Activated naive CD4-positive, alpha-beta T cell treated with anti-CD3 and anti-CD28 coated beads, Interleukin-2, amount 10 ng/mL, durations not matched to agents 7 days and 5 days (primary cell): Measurements from ENCODE around the gene FGF2.
"Not testable (repeated sequence)": the region's sequence is repeated elsewhere in the genome, so short reads cannot be mapped to it uniquely, and the experiment has no call there.

Experiments
- CTCF ChIA-PET: fragments of 350-600 bp; sonication (Branson Sonifier 250); formaldehyde crosslinking; loops from one replicate; lab custom pipeline; 2021; ENCODE audit warnings: antibody characterized with exemption; lab: Charles Lee
- DNase-seq: peaks from one replicate; pipeline ENCODE4 v3.0.0-alpha.2; 2020
- H3K27ac Mint-ChIP-seq: one replicate; pipeline ENCODE4 v1.8.0; 2021; ENCODE audit warnings: mild to moderate bottlenecking, moderate library complexity, mixed read lengths
- H3K27me3 Mint-ChIP-seq: one replicate; pipeline ENCODE4 v1.8.0; 2021; ENCODE audit warnings: mild to moderate bottlenecking, mixed read lengths
- H3K36me3 Mint-ChIP-seq: one replicate; pipeline ENCODE4 v1.8.0; 2021; ENCODE audit warnings: mixed read lengths
- H3K4me1 Mint-ChIP-seq: one replicate; pipeline ENCODE4 v1.8.0; 2021; ENCODE audit warnings: mixed read lengths
- H3K4me3 Mint-ChIP-seq: one replicate; pipeline ENCODE4 v1.8.0; 2021; ENCODE audit warnings: mild to moderate bottlenecking, moderate library complexity, mixed read lengths
- H3K9me3 Mint-ChIP-seq: one replicate; pipeline ENCODE4 v1.8.0; 2021; ENCODE audit warnings: mixed read lengths

FGF2 gene

GRCh38 chr4:122797405-122798094 lies 29.1 kb upstream of the FGF2 start:
- CTCF ChIA-PET = interaction anchor here (0.7 kb wide), 1 partner anchor 46 kb away, joined by 3 read pairs; no protein-coding TSS in a partner anchor
- H3K4me1 Mint-ChIP-seq = peaks cover 6% of the 10 kb centered on the region
- no peak overlapping the region for H3K27ac Mint-ChIP-seq
- no peaks in the 10 kb centered on the region for H3K36me3 Mint-ChIP-seq
- DNase-seq = no peak
- no peaks in the 10 kb centered on the region for H3K9me3 Mint-ChIP-seq
- peaks cover 12% of the 10 kb centered on the region for H3K27me3 Mint-ChIP-seq
- H3K4me3 Mint-ChIP-seq = no peak overlapping the region

DNA sequence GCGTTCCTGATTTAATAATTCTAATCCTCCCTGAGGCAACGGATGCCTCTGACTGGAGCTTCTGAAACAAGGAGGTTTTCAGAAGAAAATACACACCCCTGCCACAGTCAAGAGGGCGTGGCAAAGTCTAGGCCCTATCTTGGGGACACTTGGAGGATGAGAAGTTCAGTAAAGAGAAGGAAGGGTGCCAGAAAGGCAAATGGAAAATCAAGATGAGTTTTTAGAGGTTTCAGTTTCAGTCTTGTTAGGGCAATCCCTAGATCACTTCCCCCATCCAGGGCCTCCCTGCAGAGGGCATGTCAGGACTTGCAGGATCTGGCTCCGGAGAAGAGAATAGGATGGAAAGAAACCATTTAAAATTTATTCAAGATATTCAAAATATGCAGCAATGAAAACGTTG lies 28.5 kb upstream of the FGF2 start:
- Mint-ChIP-seq H3K27ac (no peak overlapping the region), H3K4me1 (peaks cover 6% of the 10 kb centered on the region), H3K36me3 (no peaks in the 10 kb centered on the region), H3K9me3 (no peaks in the 10 kb centered on the region), H3K27me3 (peaks cover 12% of the 10 kb centered on the region), H3K4me3 (no peak overlapping the region)
- CTCF ChIA-PET = interaction anchor here (0.7 kb wide), 1 partner anchor 46 kb away, joined by 3 read pairs; no protein-coding TSS in a partner anchor
- DNase-seq = no peak

- CTCF ChIA-PET = interaction anchor here (1.3 kb wide), 1 partner anchor 41 kb away, joined by 3 read pairs; no protein-coding TSS in a partner anchor
- H3K36me3 Mint-ChIP-seq = no peaks in the 10 kb centered on the region
- peaks cover 6% of the 10 kb centered on the region for H3K4me1 Mint-ChIP-seq
- no peak overlapping the region for H3K4me3 Mint-ChIP-seq
- no peaks in the 10 kb centered on the region for H3K9me3 Mint-ChIP-seq
- no peak for DNase-seq
- H3K27ac Mint-ChIP-seq = no peak overlapping the region
- peaks cover 12% of the 10 kb centered on the region for H3K27me3 Mint-ChIP-seq
These were observed 27.7 kb upstream of the FGF2 start for GRCh38 chr4:122798917-122799316.

GRCh38 chr4:122803788-122804208 lies 22.8 kb upstream of the FGF2 start:
- Mint-ChIP-seq H3K27ac (peak overlapping the region; percentile 24), H3K4me3 (no peak overlapping the region), H3K36me3 (no peaks in the 10 kb centered on the region), H3K4me1 (no peaks in the 10 kb centered on the region), H3K9me3 (no peaks in the 10 kb centered on the region), H3K27me3 (no peaks in the 10 kb centered on the region)
- DNase-seq = no peak
- CTCF ChIA-PET = no interaction called here

DNA sequence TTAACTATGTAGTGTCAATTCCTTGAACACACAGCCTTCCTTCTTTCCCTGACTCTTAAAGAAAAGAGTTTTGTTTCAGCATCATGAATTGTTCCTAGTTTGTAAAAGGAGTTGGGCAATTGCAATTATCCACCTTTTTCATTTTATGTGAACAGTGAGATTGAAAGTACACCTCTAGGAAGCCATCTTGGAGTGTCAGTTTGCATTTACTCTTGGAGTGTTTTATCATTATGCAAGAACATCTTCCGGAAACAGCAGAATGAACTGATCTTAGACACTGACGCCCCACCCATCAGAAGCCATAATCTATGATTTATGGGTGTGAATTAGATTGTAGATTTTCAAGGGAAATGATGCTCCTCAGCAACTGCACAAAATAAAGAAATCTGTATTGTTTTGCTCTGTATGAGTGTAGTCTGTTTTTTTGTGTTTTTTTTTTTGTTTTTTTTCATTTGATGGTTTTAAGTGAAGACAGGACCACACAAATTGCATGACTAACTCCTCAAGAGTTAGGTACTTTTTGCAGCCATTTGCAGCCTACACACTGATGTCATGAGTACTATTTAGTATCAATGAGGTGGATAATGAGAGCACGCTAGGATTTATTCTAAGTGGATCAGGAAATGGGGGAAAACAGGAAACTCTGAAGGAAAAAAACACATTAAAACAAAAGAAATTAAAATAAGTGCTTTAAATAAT lies 19.5 kb upstream of the FGF2 start:
- no peaks in the 10 kb centered on the region for H3K27me3 Mint-ChIP-seq
- no peak overlapping the region for H3K4me3 Mint-ChIP-seq
- DNase-seq = no peak
- no peaks in the 10 kb centered on the region for H3K36me3 Mint-ChIP-seq
- no peaks in the 10 kb centered on the region for H3K4me1 Mint-ChIP-seq
- CTCF ChIA-PET = no interaction called here
- no peak overlapping the region for H3K27ac Mint-ChIP-seq
- H3K9me3 Mint-ChIP-seq = no peaks in the 10 kb centered on the region

- DNase-seq = no peak
- H3K27me3 Mint-ChIP-seq = no peaks in the 10 kb centered on the region
- no peak overlapping the region for H3K4me3 Mint-ChIP-seq
- no peaks in the 10 kb centered on the region for H3K36me3 Mint-ChIP-seq
- no peaks in the 10 kb centered on the region for H3K4me1 Mint-ChIP-seq
- no peaks in the 10 kb centered on the region for H3K9me3 Mint-ChIP-seq
- CTCF ChIA-PET = no interaction called here
- no peak overlapping the region for H3K27ac Mint-ChIP-seq
These were observed 16.0 kb upstream of the FGF2 start for GRCh38 chr4:122810669-122811068.

DNA sequence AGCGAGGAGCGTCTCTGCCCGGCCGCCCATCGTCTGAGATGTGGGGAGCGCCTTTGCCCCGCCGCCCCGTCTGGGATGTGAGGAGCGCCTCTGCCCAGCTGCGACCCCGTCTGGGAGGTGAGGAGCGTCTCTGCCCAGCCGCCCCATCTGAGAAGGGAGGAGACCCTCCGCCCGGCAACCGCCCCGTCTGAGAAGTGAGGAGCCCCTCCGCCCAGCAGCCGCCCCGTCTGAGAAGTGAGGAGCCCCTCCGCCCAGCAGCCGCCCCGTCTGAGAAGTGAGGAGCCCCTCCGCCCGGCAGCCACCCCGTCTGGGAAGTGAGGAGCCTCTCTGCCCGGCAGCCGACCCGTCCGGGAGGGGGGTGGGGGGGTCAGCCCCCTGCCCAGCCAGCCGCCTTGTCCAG lies 14.8 kb upstream of the FGF2 start:
- CTCF ChIA-PET, H3K36me3 Mint-ChIP-seq, H3K4me3 Mint-ChIP-seq, H3K27me3 Mint-ChIP-seq, H3K27ac Mint-ChIP-seq, DNase-seq, H3K4me1 Mint-ChIP-seq, H3K9me3 Mint-ChIP-seq: not testable (repeated sequence)

DNA sequence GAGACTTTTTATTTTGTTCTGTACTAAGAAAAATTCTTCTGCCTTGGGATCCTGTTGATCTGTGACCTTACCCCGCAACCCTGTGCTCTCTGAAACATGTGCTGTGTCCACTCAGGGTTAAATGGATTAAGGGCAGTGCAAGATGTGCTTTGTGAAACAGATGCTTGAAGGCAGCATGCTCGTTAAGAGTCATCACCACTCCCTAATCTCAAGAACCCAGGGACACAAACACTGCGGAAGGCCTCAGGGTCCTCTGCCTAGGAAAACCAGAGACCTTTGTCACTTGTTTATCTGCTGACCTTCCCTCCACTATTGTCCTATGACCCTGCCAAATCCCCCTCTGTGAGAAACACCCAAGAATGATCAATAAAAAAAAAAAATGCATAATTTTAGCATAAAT lies 13.8 kb upstream of the FGF2 start:
- H3K9me3 Mint-ChIP-seq, H3K36me3 Mint-ChIP-seq, H3K4me1 Mint-ChIP-seq, DNase-seq, H3K27ac Mint-ChIP-seq, H3K4me3 Mint-ChIP-seq, H3K27me3 Mint-ChIP-seq, CTCF ChIA-PET: not testable (repeated sequence)

DNA sequence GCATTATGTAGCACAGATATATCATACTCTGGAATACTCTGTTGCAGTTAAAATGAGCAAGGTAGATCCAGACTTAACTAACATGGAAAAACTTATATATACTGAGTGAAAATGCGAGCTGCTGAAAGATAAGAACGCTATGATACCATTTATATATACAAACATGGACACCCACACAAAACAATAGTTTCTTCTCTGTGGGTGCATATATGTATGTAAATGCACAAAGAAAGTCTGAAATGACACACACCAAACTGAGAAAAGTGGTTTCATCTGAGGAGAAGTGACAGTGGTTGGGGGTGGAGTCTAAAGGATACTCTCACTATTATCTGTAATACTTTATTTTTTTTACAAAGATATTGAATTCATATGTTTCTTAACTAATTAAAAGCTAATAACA lies 12.2 kb upstream of the FGF2 start:
- CTCF ChIA-PET = interaction anchor here (1.1 kb wide), 1 partner anchor 13 kb away, joined by 5 read pairs; no protein-coding TSS in a partner anchor
- Mint-ChIP-seq H3K4me3 (no peak overlapping the region), H3K27me3 (peaks cover 8% of the 10 kb centered on the region), H3K9me3 (no peaks in the 10 kb centered on the region), H3K36me3 (no peaks in the 10 kb centered on the region), H3K4me1 (no peaks in the 10 kb centered on the region), H3K27ac (no peak overlapping the region)
- DNase-seq = no peak

DNA sequence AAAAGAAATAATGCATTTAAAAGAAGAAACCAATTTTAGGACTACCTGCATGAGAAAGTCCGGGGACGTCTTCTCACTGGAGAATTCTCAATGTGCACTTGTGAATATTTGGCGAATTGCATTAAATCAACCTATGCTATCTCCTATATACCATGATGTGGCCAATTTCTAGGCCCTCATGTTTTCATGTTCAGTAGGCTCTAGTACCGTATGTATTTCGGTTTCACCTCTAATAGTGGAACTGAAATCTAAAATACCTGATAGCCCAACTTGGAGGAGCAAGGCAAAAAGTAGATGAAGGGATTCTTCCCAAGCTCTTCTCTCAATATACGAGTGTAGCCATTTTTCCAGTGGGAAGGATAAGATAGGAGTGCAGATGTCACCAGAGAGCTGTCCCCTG lies 11.4 kb upstream of the FGF2 start:
- CTCF ChIA-PET = interaction anchor here (1.1 kb wide), 1 partner anchor 12 kb away, joined by 5 read pairs; no protein-coding TSS in a partner anchor

DNA sequence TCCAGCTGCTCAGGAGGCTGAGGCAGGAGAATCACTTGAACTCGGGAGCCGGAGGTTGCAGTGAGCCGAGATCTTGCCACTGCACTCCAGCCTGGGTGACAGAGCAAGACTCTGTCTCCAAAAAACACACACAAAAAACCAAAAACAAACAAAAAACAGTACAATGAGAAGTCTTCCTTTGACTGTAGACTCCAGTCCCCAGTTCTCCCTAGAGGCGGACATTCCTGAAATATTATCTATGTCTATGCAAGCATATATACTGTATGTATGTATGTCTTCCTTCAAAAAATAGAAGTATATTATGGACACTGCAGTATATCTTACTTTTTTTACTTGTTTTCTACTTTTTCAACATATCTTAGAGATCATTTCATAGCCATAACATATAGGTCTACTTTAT lies 10.2 kb upstream of the FGF2 start:
- Mint-ChIP-seq H3K36me3 (no peaks in the 10 kb centered on the region), H3K27ac (no peak overlapping the region)
- CTCF ChIA-PET = no interaction called here

More for the DNA sequence above, 11.4 kb upstream of the FGF2 start:
- Mint-ChIP-seq H3K4me3 (no peak overlapping the region), H3K27ac (no peak overlapping the region), H3K36me3 (no peaks in the 10 kb centered on the region), H3K4me1 (no peaks in the 10 kb centered on the region), H3K9me3 (no peaks in the 10 kb centered on the region), H3K27me3 (peaks cover 8% of the 10 kb centered on the region)
- DNase-seq = no peak

DNA sequence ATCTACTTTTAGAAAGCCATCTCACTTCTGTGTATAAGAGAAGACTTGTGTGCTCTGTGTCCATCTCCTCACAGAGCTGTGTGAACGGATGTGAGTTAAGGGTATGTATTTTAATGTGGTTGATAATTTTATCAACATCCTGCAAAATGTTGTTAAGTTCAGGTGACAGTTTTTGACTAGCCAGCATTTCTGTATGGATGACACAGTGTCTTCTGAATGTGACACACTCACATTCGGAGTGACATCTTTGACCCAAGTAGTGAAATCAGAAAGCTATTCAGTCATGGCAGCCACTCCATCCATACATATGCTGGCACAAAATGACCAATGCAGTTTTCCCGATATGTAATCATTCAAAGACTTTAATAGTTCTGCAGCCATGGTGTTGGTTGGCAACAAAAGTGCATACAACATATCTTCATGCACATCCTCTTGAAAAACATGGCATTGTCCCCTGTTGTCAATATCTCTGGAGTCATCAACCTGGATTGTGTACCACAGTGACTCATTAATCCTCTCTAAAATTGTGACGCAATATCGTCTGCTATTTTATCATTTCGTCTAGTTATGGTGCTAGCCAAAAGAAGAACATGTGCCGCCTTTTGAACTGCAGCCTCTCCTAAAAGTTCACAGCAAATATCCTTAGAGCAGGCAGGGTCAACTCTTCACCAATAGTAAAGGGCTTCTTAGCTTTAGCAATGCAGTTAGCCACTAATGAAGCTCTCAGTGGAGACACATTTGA lies 6.8 kb upstream of the FGF2 start:
- Mint-ChIP-seq H3K9me3 (no peaks in the 10 kb centered on the region), H3K4me1 (no peaks in the 10 kb centered on the region), H3K27me3 (peaks cover 22% of the 10 kb centered on the region), H3K27ac (no peak overlapping the region), H3K36me3 (no peaks in the 10 kb centered on the region), H3K4me3 (no peak overlapping the region)
- no peak for DNase-seq
- CTCF ChIA-PET = no interaction called here

More for the DNA sequence above, 10.2 kb upstream of the FGF2 start:
- Mint-ChIP-seq H3K9me3 (no peaks in the 10 kb centered on the region), H3K27me3 (peaks cover 10% of the 10 kb centered on the region), H3K4me3 (no peak overlapping the region), H3K4me1 (no peaks in the 10 kb centered on the region)
- no peak for DNase-seq

DNA sequence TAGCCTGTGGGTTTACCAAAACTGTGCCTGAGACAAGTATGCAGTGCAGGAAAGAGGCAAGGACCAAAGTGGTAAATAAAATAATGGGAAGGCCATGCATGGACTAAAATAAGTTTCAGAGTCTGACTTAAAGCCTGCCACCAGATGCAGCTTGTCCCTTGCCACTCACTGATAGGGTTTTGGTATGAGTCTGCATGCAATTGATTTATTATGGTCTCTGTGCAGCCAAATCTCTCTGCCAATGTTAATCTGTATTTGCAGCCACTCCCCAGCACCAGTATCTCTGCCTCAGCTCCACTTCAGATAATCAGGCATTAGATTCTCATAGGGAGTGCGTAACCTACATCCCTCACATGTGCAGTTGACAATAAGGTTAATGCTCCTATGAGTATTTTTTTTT lies 5.5 kb upstream of the FGF2 start:
- Mint-ChIP-seq H3K27ac (no peak overlapping the region), H3K36me3 (no peaks in the 10 kb centered on the region), H3K27me3 (peaks cover 31% of the 10 kb centered on the region), H3K4me3 (no peak overlapping the region), H3K4me1 (peaks cover under 1% of the 10 kb centered on the region), H3K9me3 (no peaks in the 10 kb centered on the region)
- CTCF ChIA-PET = no interaction called here
- DNase-seq = no peak

DNA sequence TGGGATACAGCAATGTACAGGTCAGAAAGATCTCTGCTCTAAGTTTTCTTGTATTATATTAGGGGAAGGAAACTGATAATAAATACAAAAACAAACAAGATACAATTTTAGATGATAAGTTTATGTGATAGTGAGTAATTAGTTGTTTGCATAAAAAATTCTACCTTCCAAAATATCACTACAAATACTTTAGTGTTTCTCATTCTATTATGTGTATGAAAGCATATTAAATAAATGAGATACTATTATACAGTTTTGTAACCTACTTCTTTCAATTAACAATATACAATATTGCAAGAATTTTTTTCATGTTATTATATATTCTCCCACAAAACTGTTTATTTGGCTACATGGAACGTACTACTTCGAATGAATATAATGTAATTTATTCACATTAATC lies 4.2 kb upstream of the FGF2 start:
- Mint-ChIP-seq H3K27ac (no peak overlapping the region), H3K9me3 (no peaks in the 10 kb centered on the region), H3K4me3 (no peak overlapping the region), H3K4me1 (peaks cover 2% of the 10 kb centered on the region), H3K36me3 (no peaks in the 10 kb centered on the region), H3K27me3 (peaks cover 43% of the 10 kb centered on the region)
- no peak for DNase-seq
- CTCF ChIA-PET = no interaction called here
